GM19438 (cell line): ENCODE data around the gene RGS10.
"Not testable (repeated sequence)": the region's sequence is repeated elsewhere in the genome, so short reads cannot be mapped to it uniquely, and the experiment has no call there.

Experiments used
- ATAC-seq: cut with Tn5 transposase; IDR thresholded peaks from one replicate; pipeline ENCODE4 v1.9.1; 2021; ENCODE audit warnings: low read depth; ENCODE audit not compliant: unreplicated experiment

RGS10 gene

DNA sequence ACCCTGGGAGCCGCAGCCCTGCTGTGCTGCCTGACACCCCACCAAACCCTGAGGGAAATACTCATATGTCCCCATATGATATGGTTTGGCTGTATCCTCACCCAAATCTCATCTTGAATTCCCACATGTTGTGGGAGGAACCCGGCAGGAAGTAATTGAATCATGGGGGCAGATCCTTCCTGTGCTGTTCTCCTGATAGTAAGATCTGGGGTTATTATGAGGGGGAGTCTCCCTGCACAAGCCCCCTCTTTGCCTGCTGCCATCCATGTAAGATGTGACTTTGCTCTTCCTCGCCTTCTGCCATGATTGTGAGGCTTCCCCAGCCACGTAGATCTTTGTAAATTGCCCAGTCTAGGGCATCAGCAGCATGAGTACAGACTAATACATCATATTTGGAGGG, 68.7 kb downstream of the RGS10 start:
- ATAC-seq, result no peak

DNA sequence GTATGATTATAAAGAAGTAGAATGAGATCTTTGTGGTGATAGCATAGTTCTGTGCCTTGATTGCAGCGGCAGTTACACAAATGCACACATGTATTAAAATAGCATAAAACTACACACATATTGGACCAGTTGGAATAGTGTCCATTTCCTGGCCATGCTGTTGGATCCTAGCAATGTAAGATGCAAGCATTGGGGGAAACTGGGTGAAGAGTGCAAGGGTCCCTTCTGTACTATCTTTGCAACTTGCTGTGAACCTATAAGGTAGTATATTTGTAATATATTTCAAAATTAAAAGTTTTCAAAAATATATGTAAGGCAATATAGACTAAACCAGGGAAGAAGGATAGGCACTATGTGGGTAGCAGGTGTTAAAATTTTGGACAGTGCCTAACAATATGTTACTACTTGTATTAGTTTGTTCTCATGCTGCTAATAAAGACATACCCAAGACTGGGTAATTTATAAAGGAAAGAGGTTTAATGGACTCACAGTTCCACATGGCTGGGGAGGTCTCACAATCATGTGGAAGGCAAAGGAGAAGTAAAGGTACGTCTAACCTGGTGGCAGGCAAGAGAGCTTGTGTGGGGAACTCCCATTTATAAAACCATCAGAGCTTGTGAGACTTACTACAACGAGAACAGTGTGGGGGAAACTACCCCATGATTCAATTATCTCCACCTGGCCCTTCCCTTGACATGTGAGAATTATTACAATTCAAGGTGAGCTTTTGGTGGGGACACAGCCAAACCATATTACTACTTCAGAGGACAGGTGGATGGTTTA, 71.4 kb downstream of the RGS10 start:
- ATAC-seq, result no peak

DNA sequence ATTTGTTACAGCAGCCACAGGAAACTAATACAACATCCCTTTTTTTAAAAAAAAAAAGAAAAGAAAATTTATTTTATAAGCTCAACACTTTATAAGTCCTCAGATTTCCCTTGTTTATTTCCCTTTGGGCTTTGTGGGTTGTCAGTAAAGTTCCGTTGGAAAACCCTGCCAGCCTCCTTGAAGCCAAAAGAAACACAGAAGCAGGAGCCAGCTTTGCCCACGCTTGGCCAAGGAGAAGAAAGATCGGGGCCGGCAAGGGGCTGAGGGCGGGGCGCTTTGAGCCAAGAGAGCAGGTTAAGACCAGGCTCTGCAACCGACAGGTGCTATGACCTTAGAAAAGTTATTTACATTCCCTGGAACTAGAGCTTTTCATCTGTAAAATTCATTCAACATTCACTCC, 72.7 kb downstream of the RGS10 start:
- ATAC-seq, result no peak

DNA sequence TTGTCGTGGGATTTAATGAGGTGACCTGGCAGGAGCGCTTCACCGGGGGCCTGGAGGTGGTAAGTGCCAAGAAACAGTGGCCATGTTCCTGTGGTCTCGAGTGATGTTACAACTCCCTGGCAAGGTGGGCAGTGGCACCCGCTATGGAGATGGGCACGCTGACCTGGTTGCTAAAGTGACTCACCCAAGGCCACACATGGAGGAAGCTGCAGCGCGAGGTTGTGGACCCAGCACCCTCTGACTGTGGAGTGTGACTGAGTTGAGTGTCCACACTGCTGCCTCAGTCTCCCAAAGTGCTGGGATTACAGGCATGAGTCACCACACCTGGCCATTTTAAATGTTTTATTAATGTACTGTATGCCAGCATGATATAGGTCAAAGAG, 73.2 kb downstream of the RGS10 start:
- no peak for ATAC-seq

DNA sequence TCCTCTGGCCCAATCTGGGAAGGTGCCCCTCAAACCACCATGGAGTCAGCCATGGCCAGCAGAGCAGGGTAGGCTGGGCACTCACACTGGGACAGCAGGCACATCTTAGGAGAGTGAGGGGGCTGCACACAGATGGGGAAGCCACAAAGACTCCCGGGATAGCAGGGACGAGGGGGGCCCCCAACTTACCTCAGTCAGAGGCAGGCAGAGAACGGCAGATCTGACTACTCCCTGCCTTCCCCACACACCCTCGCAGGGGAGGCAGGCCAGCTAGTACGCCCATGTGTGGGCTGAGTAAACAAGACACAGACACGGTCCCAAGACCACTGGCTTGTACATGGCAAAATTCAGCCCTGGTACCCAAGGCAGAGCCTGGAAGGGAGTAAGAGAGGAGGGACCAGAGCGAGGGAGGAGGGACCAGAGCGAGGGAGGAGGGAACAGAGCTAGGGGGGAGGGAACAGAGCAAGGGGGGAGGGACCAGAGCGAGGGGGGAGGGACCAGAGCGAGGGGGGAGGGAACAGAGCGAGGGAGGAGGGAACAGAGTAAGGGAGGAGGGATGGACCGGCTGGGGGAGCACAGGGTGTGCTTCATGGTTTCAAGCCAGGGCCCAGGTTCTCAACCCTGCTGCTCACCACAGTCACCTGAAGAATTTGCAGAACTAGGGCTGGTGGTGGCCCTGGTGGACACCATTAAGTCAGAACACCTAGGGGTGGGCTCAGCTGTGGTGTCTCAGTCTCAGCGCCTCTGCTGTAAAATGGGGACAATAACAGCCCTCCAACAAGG, 73.8 kb downstream of the RGS10 start:
- ATAC-seq, result no peak

DNA sequence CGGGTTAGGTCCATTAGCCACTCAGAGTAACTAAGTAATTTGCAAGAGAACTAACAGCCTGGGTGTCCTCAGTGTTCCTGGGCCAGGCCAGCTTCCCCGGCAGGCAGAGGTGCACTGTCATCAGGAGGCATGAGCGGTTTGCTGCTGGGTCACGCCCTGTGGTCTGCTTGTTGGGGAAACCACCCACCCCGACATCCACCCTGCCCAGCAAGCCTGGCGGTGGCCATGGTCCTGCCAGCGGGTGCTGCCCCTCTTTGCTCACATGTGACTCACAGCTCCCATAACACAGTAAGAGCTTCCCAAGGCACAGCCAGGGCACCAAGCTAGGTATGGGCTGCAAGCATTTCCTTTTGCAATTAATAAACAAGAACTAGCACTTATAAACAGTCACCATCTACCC, 75.9 kb downstream of the RGS10 start:
- no peak for ATAC-seq

DNA sequence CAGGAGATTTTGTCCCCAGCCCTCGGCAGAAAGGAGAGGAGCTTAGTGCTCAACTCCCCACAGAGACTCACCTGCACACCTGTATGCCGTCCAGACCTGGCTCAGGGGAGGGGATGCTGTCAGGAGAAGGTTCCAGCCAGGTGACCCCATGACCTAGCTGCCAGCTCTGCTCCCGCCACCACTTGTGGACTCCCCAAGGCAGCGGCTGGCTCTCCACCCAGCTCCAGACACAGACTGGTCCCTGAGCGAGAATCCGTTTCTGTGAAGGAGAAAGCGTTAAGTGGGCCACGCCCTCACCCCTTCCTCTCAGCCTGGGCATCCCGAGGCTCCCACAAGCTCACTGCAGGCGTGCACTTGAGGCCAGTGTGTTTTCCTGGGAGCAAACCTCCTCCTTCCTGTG, 76.4 kb downstream of the RGS10 start:
- no peak for ATAC-seq

DNA sequence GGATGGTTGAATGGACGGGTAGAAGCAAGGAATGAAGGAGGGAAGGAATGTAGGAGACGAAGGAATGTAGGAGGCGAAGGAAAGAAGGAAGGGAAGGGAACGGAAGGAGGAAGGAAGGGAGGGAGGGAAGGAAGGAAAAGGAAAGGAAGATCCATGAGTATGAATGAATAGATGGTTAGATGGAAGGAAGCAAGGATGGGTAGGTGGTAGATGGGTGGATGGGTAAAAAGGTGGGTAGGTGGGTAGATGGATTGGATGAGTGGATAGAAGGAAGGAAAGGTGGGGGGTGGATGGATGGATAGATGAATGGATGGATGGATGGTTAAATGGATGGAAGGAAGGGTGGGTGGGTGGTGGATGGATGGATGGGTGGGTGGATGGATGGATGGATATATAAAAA, 77.4 kb downstream of the RGS10 start:
- no peak for ATAC-seq

DNA sequence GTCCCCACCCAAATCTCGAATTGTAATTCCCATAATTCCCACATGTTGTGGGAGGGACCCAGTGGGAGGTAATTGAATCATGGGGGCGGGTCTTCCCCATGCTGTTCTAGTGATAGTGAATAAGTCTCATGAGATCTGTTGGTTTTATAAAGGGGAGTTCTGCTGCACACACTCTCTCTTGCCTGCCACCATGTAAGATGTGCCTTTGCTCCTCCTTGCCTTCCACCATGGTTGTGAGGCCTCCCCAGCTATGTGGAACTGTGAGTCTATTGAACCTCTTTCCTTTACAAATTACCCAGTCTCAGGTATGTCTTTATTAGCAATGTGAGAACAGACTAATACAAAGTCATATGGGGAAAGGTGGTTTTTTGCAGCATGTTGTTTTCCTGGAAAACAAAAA, 79.3 kb downstream of the RGS10 start:
- ATAC-seq, result not testable (repeated sequence)

DNA sequence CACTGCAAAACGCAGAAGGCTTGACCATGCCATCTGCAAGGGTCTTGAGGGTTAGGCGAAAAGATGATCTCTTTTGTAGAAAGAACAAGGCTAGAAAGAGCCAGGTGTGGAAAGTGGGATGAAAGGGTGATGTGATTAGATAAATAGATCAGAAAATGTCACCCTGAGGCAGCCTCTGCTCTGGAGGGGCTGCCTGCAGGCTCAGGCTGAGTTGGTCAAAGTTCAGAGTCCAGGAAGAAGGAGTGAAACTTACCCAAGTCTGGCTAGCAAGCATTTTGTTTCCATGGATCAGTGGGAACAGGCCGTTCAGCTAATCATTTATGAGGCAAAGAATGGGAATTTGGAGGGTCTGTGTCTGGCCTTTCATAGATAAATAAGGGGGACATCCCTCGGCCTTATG, 79.7 kb downstream of the RGS10 start:
- ATAC-seq, result no peak

DNA sequence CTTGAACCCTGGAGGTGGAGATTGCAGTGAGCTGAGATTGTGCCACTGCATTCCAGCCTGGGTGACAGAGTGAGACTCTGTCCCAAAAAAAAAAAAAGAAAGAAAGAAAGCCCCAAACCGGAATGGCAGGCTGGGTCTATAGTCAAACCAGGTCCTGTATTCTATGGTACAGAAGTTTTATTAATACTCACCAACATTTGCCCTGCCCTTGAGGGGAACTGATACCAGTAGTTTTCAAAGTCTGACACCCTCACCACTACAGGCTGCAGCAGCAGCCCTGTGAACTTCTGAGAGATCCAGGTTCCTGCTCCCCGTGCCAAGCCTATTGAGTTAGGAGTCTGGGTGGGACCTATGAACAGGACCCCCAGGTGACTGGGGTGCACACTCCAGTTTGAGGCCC, 80.6 kb downstream of the RGS10 start:
- ATAC-seq, result no peak

DNA sequence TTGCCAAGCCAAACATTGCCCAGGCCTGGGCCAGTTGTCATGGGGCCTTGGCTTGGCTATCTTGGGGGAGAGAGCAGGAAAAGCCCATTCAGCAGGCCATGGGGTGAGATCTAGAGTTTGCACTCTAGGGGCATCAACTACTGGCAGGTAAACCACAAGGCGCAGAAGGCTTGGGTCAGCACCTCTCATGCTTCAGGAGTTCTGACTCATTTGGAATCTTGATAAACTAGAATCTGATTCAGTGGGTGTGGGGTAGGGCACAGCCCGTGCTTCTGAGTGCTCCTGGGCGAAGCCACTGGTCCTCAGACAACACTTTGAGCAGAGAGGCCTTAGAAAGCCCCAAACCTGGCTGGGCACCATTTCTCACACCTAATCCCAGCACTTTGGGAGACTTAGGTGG, 81.1 kb downstream of the RGS10 start:
- ATAC-seq, result no peak

DNA sequence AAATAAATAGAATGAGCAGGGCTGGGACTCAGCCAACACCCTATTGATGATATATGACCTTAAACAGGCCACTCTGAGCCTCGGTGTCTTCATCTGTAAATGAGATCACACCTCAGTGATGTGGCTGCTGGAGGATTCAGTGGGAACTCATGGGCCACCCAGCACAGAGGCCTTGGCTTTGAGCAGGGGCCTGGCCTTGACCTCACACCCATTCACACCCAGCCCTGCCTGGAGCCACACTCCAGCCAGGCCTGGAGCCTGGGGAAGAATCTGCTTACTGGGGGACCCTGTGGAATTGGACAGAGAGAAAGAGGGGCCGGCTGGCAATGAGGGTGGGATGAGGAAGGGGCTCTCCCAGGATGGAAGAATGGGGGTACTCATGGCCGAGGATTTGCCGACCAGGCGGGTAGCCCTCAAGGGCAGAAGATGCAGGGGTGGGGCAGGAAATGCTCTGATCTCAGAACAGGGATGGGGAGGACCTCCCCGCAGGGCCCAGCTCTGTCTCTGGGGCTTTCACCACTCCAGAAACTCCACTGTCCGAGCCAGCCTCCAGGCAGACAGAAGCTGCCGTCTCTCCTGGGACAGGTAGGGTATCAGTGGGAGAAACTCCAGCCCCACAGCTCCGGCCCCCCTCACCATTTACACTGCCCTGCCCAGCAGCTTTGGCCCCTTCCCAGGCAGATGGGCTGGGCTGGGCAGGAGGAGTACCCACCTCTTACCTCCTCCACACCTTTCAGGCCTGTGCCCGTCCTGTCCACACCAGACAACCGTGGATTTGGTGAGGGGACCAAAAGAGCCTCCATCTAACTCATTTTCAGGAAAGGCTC, 81.9 kb downstream of the RGS10 start:
- ATAC-seq, result no peak

DNA sequence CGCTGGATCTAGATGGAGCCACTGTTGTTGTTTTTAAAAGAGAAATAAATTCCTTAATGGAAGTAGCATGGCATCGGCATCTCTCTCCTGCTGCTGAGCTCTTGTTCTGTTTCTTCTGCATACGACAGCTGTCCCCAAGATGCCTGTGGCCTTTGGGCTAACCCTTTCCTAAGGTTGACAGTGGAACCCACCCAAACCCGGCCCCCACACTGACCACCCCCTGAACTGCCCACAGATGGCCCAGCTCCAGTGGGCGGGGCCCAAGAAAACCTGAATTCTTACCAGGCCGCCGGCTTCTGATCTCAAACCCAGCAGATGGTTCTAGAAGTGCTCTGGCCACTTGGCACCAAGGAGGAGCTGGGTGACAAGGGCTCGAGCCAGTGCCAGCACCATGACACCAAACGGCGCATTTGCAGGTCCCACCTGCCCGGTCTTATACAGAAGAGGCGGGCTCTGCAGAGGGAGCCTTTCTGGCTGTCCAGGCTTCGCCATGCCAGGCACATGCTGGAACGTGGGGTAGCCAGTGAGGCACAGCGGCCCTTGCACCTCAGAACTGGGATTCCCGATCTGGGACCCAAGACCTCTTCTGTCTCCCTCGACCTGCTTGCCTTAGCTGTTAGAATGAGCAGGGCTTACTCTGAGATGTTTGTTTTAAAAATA, 82.7 kb downstream of the RGS10 start:
- no peak for ATAC-seq

DNA sequence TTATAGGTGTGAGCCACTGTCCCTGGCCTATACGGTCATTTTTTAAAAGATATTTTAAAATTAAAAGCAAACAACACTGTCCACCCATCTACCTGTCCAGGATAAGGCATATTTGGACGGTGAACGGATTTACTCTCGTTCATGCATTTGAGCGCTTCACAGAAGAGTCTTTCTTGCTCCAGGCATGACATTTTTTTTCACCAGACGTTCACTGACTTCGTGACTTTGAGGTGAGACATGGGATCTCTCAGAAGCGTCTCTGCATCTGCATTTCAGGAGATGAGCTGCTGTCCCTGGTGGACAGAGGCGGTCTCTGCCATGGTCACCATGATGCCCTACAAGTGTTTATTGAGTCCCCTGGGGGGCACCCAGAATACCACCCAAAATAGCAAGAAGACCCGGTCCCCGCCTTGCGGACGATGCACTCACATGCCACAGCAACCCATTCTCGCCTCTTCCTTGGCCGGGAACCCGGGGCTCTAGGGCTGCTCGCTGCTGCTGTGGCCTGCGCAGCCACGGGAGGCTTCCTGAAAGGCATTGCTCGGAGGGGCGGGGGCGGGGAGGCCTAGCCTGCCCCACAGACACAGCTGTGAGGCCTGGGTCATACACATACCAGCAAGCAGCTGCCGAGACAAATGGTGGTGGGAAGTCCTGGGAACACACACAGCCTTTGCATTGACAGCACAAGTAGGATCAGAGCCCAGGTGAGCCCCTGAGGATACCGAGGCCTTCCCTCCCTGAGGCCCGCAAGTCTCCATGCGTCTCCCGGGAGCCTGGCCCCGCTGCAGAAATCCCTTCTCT, 84.4 kb downstream of the RGS10 start:
- no peak for ATAC-seq

DNA sequence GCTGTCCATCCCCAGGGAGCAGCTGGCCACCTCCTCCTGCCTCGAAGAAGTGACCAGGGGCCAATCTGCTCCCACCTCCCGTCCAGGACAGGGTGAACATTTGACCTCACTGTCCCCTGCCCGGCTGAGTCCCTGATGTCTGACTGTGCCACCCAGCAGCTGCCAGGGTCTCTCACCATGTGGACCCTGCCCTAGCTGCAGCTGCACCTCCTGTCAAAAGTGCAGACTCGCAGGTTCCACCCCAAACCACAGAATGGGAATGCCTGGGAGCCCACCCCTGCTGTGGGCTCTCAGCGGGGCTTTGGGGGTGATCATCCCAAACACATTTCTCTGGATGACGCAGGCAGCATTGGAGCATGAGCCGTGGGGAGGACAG, 86.1 kb downstream of the RGS10 start:
- ATAC-seq, result no peak

DNA sequence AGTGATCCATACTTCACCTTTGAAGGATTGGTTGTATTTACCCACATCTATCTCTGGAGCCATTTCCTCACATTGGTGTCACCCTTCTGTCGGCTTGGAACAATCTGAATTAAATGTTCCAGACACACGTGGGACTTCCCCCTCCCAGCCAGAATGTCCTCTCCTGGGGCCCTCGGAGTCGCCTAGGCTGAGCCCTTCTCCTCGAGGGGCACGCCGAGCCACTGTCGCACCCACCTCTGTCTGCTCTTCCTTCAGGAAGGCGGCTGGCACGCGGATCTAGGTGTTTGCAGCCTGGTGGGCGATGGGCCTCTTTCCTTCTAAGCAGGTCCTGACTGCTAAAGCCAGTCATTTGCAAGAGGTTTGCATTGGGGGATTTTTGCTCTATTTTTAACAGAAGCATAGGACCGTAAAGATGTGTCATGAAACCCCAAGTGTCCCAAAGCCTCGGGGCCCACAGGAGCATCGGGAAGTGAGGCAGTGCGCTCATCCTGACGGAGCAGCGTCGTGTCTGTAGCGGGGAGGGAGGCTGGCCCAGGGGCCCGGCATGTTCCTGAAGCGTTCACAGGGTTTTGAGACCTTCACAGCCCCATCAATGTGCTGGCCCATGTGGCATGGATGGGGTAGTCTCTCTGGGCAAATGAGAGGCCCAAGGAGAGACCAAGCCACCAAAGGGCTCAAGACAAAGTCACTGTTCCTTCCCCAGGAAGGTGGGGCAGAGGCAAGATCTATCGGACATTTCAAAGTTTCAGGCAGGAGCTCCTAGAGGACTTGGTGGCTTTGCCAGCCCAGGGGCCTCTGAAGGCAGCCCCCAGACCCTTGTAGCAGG, 86.7 kb downstream of the RGS10 start:
- no peak for ATAC-seq

DNA sequence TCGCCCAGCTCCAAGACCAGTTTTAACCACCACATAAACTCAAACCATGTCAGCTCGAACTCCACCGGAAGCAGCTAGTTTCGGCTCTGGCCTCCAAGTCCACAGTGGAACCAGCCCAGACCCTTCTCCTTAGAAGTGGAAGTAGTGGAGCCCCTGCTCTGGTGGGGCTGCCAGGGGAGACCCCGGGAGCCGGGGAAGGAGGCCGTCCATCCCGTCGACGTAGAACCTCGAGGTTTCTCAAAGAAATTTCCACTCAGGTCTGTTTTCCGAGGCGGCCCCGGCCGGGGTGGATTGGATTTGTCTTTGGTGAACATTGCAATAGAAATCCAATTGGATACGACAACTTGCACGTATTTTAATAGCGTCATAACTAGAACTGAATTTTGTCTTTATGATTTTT, 87.5 kb downstream of the RGS10 start:
- no peak for ATAC-seq

DNA sequence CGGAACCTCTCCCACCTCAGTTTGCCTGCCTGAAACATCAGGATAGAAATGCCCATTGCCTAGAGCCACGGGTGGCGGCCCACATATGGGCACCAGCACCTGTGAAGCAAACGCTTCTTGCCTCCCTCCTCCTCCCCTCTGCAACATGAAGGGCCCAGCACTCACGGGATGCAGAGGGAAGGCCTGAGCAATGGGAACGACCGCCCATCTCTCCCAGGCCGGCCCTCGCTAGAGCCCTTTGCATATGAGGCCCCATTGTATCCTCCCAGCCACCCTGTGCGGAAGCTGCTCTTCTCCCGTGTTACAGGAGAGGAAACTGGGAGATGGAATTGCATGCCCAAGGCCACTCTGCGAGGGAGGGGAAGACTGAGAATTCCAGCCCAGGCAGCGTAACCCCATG, 88.2 kb downstream of the RGS10 start:
- no peak for ATAC-seq
